Ovary (tissue), 9 donors: ENCODE data around the gene KATNB1. TPM values are rescaled to one million over a fixed set of nuclear protein-coding genes. Genes with fewer than 3 reads are reported as not detected.

ENCODE experiments used
- DNase-seq, 5 donors: peaks; one replicate each; pipeline ENCODE4 v3.0.0-alpha.2; 2019 to 2020
- H3K27ac ChIP-seq, 2 donors: fragments of 200-600 bp; one replicate each; pipeline versions ENCODE4 v1.5.1 to v1.8.0; 2019 to 2022
- H3K27me3 ChIP-seq: fragments of 200-600 bp; one replicate; pipeline ENCODE4 v1.8.0; 2022
- H3K36me3 ChIP-seq: fragments of 200-600 bp; sonication (generic); one replicate; pipeline ENCODE4 v1.5.1; 2019
- H3K4me1 ChIP-seq: one replicate; pipeline ENCODE4 v1.8.1; 2013; ENCODE audit warnings: mild to moderate bottlenecking, moderate library complexity; ENCODE audit not compliant: insufficient read depth
- H3K4me3 ChIP-seq: fragments of 200-600 bp; sonication (generic); one replicate; pipeline ENCODE4 v1.5.1; 2017
- H3K9me3 ChIP-seq, 2 donors: fragments of 200-600 bp in 1 of 2; sonication (generic) in 1 of 2; one replicate each; pipeline versions ENCODE4 v1.5.1 to v1.8.1; 2013 to 2019; ENCODE audit warnings: mild to moderate bottlenecking in 1 of 2, moderate library complexity in 1 of 2
- CTCF ChIP-seq, 3 donors: fragments of 450-650 bp in 2 of 3; fragments of 200-600 bp in 1 of 3; IDR thresholded peaks; one replicate each; pipeline versions ENCODE4 v1.5.1 to v1.8.0; 2016 to 2022; ENCODE audit warnings: antibody characterized with exemption in 3 of 3, mild to moderate bottlenecking in 1 of 3
- EP300 ChIP-seq: sonication (generic); formaldehyde crosslinking; IDR thresholded peaks from one replicate; pipeline ENCODE4 v1.6.1; 2017; ENCODE audit warnings: antibody characterized with exemption
- POLR2A ChIP-seq: fragments of 450-650 bp; IDR thresholded peaks from one replicate; pipeline ENCODE4 v1.6.1; 2017; ENCODE audit warnings: antibody characterized with exemption, mild to moderate bottlenecking, moderate library complexity
- WGBS, 3 donors: extraction: QIAGEN DNeasy Blood & Tissue Kit in 1 of 3; methylation state at CpG; one replicate each; pipeline versions ENCODE4 v1.1.5 to v1.1.7; 2013 to 2017; 5-methylcytosine and 5-hydroxymethylcytosine counted together
- intact Hi-C, 4 donors: fragments of 100-400 bp; cut with DNase I; formaldehyde crosslinking; loops; one replicate each; pipeline versions ENCODE4 v1.11.0 to v1.15.1; 2022 to 2023
- polyA plus RNA-seq, 2 donors: library from polyadenylated mRNA; stranded (reverse); fragments of 200-250 nt in 1 of 2; fragments of 350-450 nt in 1 of 2; fragmentation: Illumina TruSeq in 1 of 2; extraction: RNeasy Lipid Tissue Mini Kit (QIAGEN cat#74804) in 1 of 2; gene quantifications; one replicate each; pipeline ENCODE4 v1.2.3, GENCODE V29; 2013 to 2014
- total RNA-seq, 7 donors: library from RNA; depleted of rRNA in 2 of 7; stranded (reverse); fragments of >200 nt in 2 of 7; fragmentation: NEBNext Ultra II Directional in 3 of 7; extraction: Animal tissue kit (Norgen Biotek cat#: 25700) in 3 of 7; gene quantifications; one replicate each; pipeline versions ENCODE4 v1.1.0 to v1.2.4, GENCODE V29; 2016 to 2023
- donor health status: DM: no; HTN: no; CAD: no; lungs with moderate emphysema.
- donor health status: DM: no; HTN: no; CAD: no.
- donor health status: Bipolar disorder and iron deficiency.
- donor health status: DM: yes; HTN: yes; CAD: no.
- donor health status: DM: no; HTN: no; CAD: no.
- donor health status: DM: yes; HTN: yes; CAD: no.

The KATNB1 gene
- total and polyA plus RNA-seq, 9 donors: 3.4 to 20.2 (median 12.5) TPM

GRCh38 chr16:57773019-57773418 is 37.4 kb downstream of the KATNB1 start:
- H3K27ac ChIP-seq: no peak overlapping the region
- no peak for TF ChIP-seq CTCF (IDR thresholded peaks at IDR 0.05)
- TF ChIP-seq POLR2A: no peak
- 83 to 88% (median 86%) methylated on average over 11 of the region's 11 CpGs for WGBS, 3 donors
- intact Hi-C loops: no loop called here
- H3K27me3 ChIP-seq: no peaks in the 10 kb centered on the region
- no peak overlapping the region for H3K4me3 ChIP-seq
- H3K36me3 ChIP-seq: no peaks in the 10 kb centered on the region
- H3K4me1 ChIP-seq: no peaks in the 10 kb centered on the region
- H3K9me3 ChIP-seq: no peaks in the 10 kb centered on the region
- DNase-seq: no peak

- no peak for DNase-seq
- Histone ChIP-seq H3K36me3 (no peaks in the 10 kb centered on the region), H3K27ac (no peak overlapping the region), H3K4me1 (no peaks in the 10 kb centered on the region), H3K4me3 (no peak overlapping the region), H3K27me3 (no peaks in the 10 kb centered on the region), H3K9me3 (no peaks in the 10 kb centered on the region)
- intact Hi-C loops: no loop called here
- WGBS, 3 donors: 88 to 89% (median 88%) methylated on average over 11 of the region's 11 CpGs
- TF ChIP-seq CTCF (IDR thresholded peaks at IDR 0.05): no peak
- TF ChIP-seq EP300: no peak
- no peak for TF ChIP-seq POLR2A
Observed at GRCh38 chr16:57773655-57774295, 38.2 kb downstream of the KATNB1 start.

GRCh38 chr16:57774705-57775285 is 39.2 kb downstream of the KATNB1 start:
- H3K27me3 ChIP-seq: no peaks in the 10 kb centered on the region
- intact Hi-C loops: no loop called here
- no peak for DNase-seq
- H3K36me3 ChIP-seq: no peaks in the 10 kb centered on the region
- TF ChIP-seq POLR2A (no peak), EP300 (no peak), CTCF (IDR thresholded peaks at IDR 0.05) (no peak)
- no peaks in the 10 kb centered on the region for H3K4me1 ChIP-seq
- no peak overlapping the region for H3K4me3 ChIP-seq
- H3K9me3 ChIP-seq: no peaks in the 10 kb centered on the region
- 90 to 98% (median 94%) methylated on average over 12 of the region's 12 CpGs for WGBS, 3 donors
- H3K27ac ChIP-seq: no peak overlapping the region

GRCh38 chr16:57775661-57776469 is 40.3 kb downstream of the KATNB1 start:
- Histone ChIP-seq H3K9me3 (no peaks in the 10 kb centered on the region), H3K4me3 (no peak overlapping the region), H3K27me3 (no peaks in the 10 kb centered on the region), H3K27ac (no peak overlapping the region), H3K36me3 (no peaks in the 10 kb centered on the region), H3K4me1 (no peaks in the 10 kb centered on the region)
- no peak for DNase-seq
- intact Hi-C loops: no loop called here
- TF ChIP-seq CTCF (IDR thresholded peaks at IDR 0.05) (no peak), POLR2A (no peak), EP300 (no peak)
- WGBS, 3 donors: 75 to 78% (median 78%) methylated on average over 23 of the region's 23 CpGs
